Measurements from ENCODE around the gene CLASP2.

CLASP2 gene

DNA sequence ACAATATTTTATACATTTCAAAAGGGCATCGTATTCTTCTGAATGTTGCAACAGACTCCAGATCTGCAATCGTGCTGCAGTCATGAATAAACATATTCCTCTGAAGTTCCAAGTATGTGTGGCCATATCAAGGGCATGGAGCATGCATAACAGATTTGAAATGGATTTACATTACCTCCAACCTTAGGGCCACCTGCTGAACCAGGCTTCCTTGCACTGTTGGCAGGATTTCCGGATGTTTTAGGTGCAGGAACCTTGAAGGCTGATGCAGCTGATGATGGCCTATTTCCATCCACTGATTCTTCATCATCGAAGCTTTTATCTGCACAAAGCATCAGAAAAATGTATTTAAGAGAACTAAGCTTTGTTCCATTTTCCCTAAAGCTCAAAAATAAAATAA lies 73.5 kb downstream of the CLASP2 start:
- Histone ChIP-seq H3K4me3 (ENCODE audit: insufficient read depth, low read length, poor library complexity, severe bottlenecking) (no peak overlapping the region), H3K9me3 (ENCODE audit: insufficient read depth, low read length) (no peaks in the 10 kb centered on the region), H3K36me3 (ENCODE audit: low read length) (peaks cover 10% of the 10 kb centered on the region; the same call in 1 of the 2 replicates), H3K27ac (ENCODE audit: low read depth, low read length) (no peak overlapping the region), H3K9ac (ENCODE audit: low read length) (no peak overlapping the region), H3K27me3 (ENCODE audit: low read length) (no peaks in the 10 kb centered on the region), H3K9me2 (replicated peaks; ENCODE audit: insufficient read depth, low read length) (no peaks in the 10 kb centered on the region), H3K79me2 (ENCODE audit: insufficient read depth, low read length) (peaks cover 4% of the 10 kb centered on the region), H3K4me2 (ENCODE audit: low read depth, low read length, poor library complexity, severe bottlenecking) (no peak overlapping the region), H4K20me1 (ENCODE audit: low read depth, low read length) (no peaks in the 10 kb centered on the region), H3F3A (ENCODE audit: insufficient read depth) (peaks cover 11% of the 10 kb centered on the region; the same call in 1 of the 2 replicates), H2AFZ (ENCODE audit: low read depth, low read length, severe bottlenecking) (no peak overlapping the region)
- TF ChIP-seq EZH2phosphoT487 (conservative IDR thresholded peaks at IDR 0.05; ENCODE audit: low read length) = no peak
- TF ChIP-seq, protein P1, sequence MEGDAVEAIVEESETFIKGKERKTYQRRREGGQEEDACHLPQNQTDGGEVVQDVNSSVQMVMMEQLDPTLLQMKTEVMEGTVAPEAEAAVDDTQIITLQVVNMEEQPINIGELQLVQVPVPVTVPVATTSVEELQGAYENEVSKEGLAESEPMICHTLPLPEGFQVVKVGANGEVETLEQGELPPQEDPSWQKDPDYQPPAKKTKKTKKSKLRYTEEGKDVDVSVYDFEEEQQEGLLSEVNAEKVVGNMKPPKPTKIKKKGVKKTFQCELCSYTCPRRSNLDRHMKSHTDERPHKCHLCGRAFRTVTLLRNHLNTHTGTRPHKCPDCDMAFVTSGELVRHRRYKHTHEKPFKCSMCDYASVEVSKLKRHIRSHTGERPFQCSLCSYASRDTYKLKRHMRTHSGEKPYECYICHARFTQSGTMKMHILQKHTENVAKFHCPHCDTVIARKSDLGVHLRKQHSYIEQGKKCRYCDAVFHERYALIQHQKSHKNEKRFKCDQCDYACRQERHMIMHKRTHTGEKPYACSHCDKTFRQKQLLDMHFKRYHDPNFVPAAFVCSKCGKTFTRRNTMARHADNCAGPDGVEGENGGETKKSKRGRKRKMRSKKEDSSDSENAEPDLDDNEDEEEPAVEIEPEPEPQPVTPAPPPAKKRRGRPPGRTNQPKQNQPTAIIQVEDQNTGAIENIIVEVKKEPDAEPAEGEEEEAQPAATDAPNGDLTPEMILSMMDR (IDR thresholded peaks at IDR 0.05; ENCODE audit: insufficient read depth, low read length, poor library complexity, severe bottlenecking) = no peak

DNA sequence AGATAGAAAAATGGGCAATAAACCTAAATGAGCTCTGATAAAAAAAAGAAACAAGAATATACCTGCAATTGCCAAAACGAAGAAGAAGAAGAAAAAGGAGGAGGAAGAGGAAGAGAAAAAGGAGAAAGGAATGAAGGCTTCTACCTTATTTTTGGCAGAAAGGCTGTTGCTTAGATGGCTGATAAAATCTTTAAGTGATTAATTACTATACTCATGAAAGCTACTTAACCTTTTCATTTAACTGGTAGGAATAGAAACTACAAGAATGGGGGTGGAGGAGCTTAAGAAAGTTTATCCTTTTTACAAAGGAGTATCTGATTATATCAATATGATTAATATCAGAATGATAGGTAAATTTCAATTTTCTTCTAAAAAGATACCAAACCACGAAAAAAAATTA lies 75.2 kb downstream of the CLASP2 start:
- H3K4me2 ChIP-seq (ENCODE audit: low read depth, low read length, poor library complexity, severe bottlenecking) = no peak overlapping the region
- no peak for TF ChIP-seq EZH2phosphoT487 (conservative IDR thresholded peaks at IDR 0.05; ENCODE audit: low read length)
- TF ChIP-seq, protein P1 (IDR thresholded peaks at IDR 0.05; ENCODE audit: insufficient read depth, low read length, poor library complexity, severe bottlenecking) = no peak
- H3K9ac ChIP-seq (ENCODE audit: low read length) = no peak overlapping the region
- H2AFZ ChIP-seq (ENCODE audit: low read depth, low read length, severe bottlenecking) = no peak overlapping the region
- peaks cover 11% of the 10 kb centered on the region; the same call in 1 of the 2 replicates for H3F3A ChIP-seq (ENCODE audit: insufficient read depth)
- no peak overlapping the region for H3K27ac ChIP-seq (ENCODE audit: low read depth, low read length)
- no peaks in the 10 kb centered on the region for H3K9me2 ChIP-seq (replicated peaks; ENCODE audit: insufficient read depth, low read length)
- no peaks in the 10 kb centered on the region for H3K9me3 ChIP-seq (ENCODE audit: insufficient read depth, low read length)
- no peaks in the 10 kb centered on the region for H4K20me1 ChIP-seq (ENCODE audit: low read depth, low read length)
- no peaks in the 10 kb centered on the region for H3K27me3 ChIP-seq (ENCODE audit: low read length)
- no peak overlapping the region for H3K4me3 ChIP-seq (ENCODE audit: insufficient read depth, low read length, poor library complexity, severe bottlenecking)
- H3K79me2 ChIP-seq (ENCODE audit: insufficient read depth, low read length) = no peaks in the 10 kb centered on the region; the same call in none of the 2 replicates
- H3K36me3 ChIP-seq (ENCODE audit: low read length) = peaks cover 10% of the 10 kb centered on the region; the same call in 1 of the 2 replicates

GRCh38 chr3:33639889-33640288 lies 78.2 kb downstream of the CLASP2 start:
- TF ChIP-seq, protein P1 (IDR thresholded peaks at IDR 0.05; ENCODE audit: insufficient read depth, low read length, poor library complexity, severe bottlenecking) = no peak
- TF ChIP-seq EZH2phosphoT487 (conservative IDR thresholded peaks at IDR 0.05; ENCODE audit: low read length) = no peak
- Histone ChIP-seq H3K4me2 (ENCODE audit: low read depth, low read length, poor library complexity, severe bottlenecking) (no peak overlapping the region), H3K79me2 (ENCODE audit: insufficient read depth, low read length) (no peaks in the 10 kb centered on the region; the same call in 1 of the 2 replicates), H3K27me3 (ENCODE audit: low read length) (no peaks in the 10 kb centered on the region), H3F3A (ENCODE audit: insufficient read depth) (peaks cover 7% of the 10 kb centered on the region; the same call in 1 of the 2 replicates), H3K4me3 (ENCODE audit: insufficient read depth, low read length, poor library complexity, severe bottlenecking) (no peak overlapping the region), H4K20me1 (ENCODE audit: low read depth, low read length) (no peaks in the 10 kb centered on the region), H3K9ac (ENCODE audit: low read length) (no peak overlapping the region), H2AFZ (ENCODE audit: low read depth, low read length, severe bottlenecking) (no peak overlapping the region), H3K36me3 (ENCODE audit: low read length) (peaks cover 10% of the 10 kb centered on the region; the same call in 1 of the 2 replicates), H3K27ac (ENCODE audit: low read depth, low read length) (no peak overlapping the region), H3K9me3 (ENCODE audit: insufficient read depth, low read length) (no peaks in the 10 kb centered on the region), H3K9me2 (replicated peaks; ENCODE audit: insufficient read depth, low read length) (no peaks in the 10 kb centered on the region)

Data from SU-DHL-6 (cell line).